ENCODE results near the gene EXOC4.

Gene EXOC4

DNA sequence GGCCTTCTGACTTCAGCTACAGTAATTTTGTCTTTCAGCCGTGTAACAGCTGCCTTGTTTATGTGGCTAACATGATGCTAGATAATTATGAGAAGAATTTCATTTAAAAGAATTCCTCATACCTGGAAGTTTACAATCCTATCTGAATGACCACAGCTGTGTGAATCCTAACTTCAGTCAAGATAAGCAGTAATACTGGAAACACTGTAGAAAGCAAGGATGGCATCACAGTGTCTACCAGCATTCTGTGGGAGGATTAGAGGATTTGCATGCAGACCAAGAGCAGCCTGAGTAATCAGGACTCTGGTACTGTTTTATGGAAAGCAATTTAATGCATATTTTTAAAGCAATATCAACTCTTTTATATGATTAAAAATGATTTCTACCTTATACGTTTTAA, 282.4 kb downstream of the EXOC4 start:
- DNase-seq = peak in 1 of 58 donors; percentile 4

DNA sequence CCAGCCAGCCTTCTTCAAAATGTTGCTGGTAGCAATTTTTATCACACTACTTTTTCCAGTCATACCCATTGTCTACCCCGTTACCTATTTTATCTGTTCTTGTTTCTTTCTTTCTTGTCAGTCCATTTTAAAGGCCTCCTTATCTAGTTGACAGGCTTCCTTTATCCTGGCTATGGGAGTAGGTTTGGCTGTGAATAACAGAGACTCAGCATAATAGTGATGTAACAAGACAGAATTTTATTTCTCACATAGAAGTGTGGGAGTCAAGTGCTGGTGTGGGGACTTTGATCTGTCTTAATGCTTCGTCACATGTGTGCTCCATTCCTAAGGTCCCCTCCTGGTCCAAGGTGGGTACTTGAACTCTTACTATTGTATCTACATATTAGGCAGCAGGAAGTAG, 283.6 kb downstream of the EXOC4 start:
- no peak for DNase-seq

DNA sequence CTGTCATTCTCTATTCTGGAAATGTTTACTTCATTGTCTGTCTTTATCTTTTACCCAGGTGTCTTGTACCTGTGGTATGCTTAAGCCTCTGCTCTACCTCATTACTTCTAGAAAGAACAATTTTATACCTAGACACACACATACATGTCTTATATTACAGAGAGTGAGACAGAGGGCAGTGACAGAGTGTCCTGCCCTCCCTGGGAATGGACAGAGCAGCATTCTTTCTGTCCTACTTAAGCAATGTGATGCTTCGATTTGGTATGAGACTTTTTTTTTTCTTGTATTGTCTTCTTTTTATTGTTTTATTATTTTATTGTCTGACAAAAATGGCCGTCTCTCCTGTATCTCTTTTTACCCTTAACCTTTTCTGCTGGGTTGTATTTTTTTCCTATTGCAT, 286.1 kb downstream of the EXOC4 start:
- no peak for DNase-seq

DNA sequence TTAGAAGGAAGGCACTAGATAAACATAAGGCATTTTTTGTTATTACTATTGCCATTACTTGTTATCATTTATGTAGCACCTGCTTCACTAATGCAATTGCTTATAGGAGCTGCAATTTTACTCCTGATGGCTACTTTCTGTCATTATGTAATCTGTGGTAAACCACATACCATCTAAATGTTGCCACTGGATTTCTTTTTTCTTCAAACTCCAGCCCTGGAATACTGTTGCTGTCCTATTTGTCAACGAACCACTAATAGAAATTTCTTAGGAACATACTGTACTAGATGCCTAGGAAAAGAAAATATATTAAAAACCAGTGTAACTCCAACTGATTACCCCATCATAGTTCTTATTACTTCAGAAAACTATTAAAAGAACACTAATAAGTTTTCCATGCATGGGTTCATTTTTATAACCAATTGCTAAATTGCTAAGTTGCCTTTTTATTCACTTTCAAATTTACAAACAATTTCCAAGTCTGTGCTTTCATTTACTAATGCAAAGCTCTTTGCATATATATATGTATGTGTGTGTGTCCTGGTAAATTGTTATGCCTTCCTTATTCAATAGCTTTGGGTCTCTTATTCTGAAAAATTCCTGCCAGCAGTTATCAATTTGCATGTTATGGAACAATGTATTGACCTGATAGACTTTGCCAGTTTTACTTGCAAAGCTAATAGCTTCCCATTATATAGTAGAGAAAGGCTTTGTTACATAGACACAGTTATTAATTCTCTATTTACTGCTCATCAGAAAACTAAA, 287.4 kb downstream of the EXOC4 start:
- DNase-seq = no peak

DNA sequence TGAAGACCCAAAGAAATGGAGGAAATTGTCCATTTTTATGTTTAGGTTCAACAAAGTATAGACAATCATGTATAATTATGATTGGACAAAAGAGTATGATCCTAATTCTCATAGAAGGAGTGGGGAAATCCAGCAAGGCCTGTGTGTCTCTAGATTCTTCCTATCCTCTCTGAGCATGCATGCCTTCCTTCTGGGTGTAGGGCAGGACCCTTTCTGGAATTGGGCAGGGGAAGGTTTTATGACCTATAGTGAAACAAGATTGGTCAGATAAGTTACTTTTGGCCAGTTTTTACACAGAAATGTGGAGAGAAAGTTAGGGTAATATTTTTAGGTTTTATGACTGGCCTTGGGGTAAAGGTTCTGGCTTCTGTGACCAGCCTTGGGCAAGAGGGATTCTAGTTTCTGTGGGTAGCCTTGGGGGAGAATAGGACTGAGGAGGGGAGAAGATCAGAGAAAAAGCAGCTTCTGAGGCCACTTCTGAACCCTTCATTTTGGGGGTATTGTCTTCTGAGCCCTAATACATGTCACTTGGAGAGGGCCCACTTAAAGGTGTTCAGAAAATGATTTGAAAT, 289.4 kb downstream of the EXOC4 start:
- DNase-seq = no peak

DNA sequence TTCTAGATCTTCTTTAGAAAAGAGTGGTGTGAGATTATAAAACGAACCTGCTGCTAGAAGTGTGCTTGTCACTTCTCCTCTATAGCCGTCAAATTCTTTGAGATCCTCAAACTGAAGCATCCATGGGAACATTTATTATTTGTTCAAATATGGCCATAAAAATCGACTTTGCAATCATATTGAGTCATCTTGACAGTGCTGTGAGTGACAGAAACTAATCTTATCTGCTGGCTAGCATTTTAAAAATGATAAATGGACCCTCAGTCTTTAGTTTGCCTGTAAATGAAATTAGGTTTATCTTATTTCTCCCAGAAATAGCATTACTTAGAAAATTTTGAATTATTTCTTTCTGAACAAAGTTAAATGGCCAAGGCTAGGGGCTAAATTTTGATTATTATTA, 290.8 kb downstream of the EXOC4 start:
- DNase-seq = no peak

DNA sequence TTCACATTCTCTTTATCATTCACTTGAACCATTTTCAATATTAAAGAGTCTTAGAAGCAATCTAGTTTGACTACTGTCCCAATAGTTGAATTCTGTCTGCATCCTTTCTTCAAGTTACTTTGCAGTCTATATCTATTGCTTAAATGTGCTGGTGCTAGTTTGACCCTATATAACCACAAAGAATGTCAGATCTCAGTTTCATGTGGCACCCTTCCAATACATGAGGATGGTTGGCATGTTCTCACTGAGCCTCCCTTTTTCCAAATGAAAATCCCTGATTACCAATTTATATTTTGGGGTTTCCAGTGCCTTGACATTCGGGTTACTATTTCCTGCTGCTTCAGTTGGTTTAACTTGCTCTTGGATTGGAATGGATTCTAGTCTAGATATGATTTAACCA, 292.7 kb downstream of the EXOC4 start:
- DNase-seq = no peak

DNA sequence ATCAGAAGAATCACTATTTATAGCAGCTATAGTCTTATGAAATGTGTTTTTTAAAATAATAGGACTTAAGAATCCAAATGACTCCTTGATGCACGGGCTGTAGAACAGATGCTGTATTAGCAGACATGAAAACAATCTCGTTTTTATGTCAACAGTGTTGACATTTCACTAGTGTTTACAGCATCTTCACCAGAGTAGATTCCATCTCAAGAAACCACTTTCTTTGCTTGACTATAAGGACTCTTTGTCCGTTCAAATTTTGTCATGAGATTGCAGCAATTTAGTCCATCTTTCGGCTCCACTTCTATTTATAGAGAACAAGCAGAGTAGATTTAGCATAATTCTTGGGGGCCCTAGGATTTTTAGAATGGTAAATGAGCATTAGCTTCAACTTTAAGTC, 295.1 kb downstream of the EXOC4 start:
- DNase-seq = no peak

DNA sequence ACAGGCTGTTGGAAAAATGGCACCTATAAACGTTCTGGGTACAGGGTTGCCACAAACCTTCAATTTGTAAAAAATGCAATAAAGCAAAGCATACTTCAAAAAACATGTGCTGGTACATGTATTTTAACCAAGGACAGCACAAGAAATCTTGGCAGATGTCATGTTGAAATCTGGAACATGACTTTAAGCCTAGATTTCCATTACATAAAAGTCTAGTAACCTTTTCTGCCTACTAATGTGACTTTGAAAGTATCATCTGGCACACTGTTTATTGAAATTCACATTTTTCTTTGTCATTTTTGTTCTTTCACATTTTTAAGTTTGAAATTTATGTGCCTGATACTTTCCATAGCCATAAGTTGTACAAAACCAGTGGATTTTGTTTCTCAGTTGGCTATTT, 296.8 kb downstream of the EXOC4 start:
- no peak for DNase-seq

DNA sequence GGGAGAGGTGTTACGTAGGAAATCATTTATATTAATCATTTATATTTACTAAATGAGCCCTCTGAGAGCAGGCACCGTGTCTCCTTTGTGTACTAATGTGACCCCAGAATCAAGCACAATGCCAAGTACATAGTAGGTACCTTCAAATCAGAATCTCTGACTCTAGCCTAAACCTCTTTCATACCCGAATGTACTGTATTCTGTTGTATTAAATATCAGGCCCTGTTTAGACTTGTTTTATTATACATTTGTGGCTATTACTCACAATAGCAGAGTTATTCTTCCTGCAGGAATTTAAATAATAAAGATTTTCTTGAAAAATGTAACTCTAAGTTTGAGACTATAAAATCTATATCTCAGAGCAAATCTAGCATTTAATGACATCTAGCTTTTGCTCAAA, 297.3 kb downstream of the EXOC4 start:
- DNase-seq = no peak

DNA sequence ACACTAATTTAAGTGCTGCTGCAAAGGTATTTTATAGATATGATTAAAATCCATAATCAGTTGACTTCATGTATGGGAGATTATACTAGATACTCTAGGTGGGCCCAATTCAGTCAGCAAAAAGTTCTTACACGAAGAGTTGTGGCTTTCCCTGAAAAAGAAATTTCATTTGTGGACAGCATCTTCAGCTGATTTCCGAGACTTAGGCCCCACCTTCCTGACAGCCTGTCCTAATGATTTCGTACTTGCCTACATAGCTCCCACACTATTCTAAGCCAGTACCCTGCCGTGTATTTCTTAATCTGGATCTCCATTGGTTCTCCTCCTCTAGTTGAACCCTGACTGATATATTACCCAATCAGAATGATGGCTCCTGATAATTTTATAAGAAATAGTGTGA, 297.9 kb downstream of the EXOC4 start:
- DNase-seq = no peak

DNA sequence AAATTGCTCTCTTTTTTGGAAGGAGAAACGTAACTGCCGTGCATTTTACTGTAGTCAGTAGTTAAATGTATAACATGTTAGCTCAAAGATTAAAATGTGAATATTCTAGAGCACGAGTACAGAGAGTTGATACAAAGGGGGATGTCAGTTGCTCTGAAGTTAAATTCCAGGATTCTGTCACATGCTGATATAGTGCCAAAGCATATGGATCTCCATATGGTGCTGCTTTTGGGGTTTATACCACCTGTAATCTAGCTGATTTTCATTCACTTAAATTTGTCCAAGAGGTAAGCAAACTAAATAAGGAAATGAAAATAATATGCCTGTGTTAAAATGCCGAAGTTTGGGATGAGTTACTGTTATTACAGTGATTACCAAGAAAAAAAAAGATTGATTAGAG, 298.6 kb downstream of the EXOC4 start:
- no peak for DNase-seq

DNA sequence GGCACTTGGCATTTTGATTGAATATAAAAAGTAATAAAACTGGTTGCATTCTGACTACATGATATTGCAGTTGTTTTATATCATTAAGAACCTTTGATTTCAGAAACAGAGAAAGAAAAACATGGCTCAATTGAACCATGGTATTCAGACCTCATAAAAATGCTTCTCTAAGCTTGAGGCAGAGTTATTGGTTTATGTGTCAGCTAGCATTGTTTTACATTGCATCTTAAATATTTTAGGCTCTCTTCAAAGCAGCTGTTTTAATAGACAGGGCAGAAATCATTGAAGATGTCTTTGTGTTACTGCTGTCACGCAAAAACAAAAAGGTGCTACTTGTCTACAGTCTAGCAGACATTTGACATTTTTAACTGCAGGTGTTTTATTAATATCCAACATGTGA, 299.2 kb downstream of the EXOC4 start:
- DNase-seq = no peak

DNA sequence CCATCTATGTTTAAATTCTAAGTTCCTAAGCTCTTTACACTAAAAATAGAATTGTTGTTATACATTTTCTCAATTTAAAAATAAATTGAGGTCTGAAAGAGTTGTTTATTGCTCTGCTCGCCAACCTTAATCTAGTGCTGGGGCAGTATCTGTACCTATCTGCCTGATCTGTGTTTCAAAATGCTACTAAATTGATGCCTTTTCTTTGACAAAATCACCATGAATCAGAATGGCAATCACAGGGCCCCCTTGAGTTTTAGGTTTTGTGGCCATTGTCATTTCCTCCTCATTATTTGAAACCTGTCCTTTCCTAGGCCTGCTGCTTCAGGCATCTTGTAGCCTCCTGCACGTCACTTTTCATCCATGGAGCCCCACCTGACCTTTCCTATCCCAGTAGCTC, 301.5 kb downstream of the EXOC4 start:
- DNase-seq = no peak

DNA sequence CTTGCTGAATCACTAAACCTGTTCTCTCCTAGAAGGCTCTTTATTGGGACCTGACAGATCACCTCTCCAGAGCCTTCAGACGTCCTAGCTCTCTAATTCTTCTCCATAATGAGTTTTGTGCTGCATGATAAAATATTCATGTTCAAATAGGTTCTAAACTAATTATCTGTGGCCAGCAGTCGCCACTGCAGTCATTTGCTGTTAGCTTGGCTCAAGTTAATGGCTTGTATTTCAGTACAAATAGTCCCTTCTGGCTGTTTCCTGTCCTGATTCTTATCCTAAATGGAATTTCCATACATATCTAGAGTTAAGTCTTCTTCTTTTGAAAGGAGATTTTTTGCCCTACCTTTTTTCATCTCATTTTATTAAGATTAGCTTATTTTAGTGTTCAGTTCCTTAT, 303.2 kb downstream of the EXOC4 start:
- DNase-seq = no peak

DNA sequence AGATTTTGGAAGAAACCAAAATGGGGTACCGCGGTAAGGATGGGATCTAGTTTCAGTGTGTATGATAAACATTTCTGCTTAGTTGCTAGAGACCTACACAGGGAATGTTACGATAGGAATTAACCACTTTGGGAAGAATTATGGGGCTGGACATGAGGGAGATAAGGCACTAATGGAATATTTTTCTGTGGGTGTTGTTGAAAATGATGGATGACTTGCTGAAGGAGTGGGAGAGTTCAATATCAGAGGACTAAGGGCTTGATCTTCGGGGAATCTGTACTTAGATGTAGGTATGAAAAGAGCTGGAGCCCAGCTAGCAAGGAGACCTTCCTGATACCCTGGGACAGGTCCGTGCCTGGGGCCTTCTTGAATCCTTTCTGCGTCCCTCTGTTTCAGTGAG, 303.7 kb downstream of the EXOC4 start:
- no peak for DNase-seq

DNA sequence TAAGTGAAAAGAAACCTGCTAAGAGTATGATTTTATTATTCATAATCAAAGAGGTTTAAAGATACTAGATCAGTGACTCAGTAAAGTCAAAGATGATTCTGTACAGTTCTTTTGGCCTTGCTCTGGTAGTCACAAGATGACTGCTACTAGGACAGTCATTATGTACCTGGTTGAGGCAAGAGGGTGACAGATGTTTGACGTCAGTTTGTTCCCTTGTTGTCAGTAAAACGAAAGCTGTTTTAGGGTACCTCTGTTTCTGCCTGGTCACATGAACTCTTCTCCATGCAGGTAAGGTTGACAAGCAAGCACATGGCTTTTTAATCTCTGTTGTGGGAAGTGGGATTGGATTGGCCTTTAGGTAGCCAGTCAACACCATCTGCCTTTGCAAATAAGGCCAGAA, 308.0 kb downstream of the EXOC4 start:
- no peak for DNase-seq

DNA sequence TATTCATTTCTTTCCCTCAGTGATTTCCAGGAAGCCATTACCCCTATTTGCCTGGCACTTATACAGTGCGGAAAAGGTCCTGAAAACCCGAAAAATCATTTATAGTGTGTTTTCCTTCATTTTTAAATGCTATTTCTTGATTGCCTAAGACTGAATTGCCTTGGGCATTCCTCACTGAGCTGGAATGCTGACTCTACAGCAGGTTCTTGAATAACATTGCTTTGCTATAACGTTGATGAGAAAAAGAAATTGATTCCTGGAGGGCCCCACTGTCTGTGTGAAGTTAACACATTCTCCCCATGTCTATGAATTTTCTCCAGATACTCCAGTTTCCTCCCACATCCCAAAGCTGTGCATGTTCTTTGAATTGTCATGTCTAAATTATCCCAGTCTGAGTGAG, 308.5 kb downstream of the EXOC4 start:
- peak in 1 of 58 donors; percentile 5 for DNase-seq

DNA sequence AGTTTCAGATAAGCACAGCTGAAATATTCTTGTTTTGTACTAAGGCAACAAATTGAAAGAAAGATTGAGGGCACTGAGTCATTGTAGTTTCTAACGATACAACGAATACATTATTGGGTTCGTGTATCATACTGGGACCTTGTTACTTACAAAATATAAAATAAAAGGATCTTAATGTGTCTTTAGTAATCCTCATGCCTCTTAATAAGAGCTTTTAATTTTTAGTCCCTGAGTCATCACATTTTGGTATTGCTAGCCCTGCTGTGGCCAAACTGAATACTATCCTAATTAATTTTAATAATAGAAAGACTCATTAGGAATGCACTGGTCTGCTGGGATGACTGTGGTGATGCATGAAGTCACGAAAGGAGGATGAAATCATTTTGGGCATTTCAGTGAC, 309.7 kb downstream of the EXOC4 start:
- DNase-seq = no peak

DNA sequence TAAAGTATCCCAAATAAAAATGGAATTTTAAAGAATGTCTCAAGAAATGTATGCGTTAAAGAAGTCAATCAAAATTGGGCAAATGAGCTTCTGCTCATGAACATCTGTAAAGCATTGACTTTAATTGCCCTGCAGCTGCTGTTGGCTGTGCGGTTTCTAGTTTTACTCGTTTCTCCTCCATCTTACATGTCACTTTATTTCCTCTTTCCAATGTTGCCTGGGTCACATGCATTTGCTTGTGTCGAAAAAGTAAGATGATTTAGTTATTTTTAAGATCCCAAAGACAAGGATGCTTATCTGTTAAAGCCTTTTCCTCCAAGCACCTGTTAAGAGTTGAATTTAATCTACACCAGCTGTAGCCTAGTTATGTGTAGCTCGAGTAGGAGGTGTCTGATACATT, 310.4 kb downstream of the EXOC4 start:
- DNase-seq = no peak

DNA sequence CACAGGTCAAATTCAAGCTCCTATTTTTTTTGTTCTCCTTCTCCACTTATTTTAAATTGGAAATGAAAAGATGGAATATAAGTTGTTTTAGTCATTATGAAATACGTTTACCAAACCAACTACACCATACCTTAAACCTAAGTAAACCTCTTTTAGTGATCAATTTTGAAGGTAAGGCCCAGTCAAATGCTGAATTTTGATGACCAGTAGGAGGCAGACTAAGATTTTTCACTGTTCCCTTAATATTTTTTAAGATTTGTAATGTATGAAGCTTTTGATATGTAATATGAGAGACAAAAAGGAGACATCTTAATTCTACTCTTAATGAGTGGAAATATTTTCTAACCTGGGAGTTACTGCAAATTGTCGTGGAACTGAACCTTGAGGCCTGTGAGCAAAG, 311.6 kb downstream of the EXOC4 start:
- DNase-seq = no peak

DNA sequence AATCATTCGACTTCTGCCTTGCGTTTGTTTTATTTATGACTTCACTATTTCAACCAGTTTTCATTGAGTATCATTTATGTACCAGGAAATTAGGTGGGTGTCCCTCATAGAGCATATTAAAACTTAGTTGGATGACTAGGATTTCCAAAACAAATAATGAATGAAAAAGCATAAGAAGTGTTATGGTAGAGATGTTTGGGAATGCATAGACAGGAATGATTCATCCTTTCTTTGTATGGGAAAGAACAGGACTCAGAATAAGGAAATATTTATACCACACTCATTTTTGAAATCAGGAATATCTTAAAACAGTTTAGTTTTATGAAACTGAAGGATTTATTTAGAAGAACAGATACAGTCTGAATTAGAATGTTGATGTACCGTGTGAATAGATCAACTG, 315.7 kb downstream of the EXOC4 start:
- DNase-seq = no peak

DNA sequence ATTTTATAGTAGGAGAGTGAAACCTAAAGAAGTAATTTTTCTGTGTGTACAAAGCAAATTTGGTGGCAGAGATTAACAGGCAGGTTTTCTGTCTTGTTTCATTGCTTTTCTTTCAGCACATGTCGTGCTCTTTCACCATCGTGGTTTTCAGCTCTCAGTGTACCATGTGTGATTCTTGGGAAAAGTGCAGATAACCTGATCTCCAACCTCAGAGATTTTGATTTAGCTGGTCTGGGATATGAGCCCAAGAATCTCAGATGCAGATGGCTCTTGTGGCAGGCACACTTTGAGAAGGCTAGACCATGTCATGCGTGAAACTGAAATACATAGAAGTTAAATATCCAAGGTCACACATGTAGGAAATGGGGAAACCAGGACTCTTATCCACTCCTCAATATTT, 317.4 kb downstream of the EXOC4 start:
- no peak for DNase-seq

DNA sequence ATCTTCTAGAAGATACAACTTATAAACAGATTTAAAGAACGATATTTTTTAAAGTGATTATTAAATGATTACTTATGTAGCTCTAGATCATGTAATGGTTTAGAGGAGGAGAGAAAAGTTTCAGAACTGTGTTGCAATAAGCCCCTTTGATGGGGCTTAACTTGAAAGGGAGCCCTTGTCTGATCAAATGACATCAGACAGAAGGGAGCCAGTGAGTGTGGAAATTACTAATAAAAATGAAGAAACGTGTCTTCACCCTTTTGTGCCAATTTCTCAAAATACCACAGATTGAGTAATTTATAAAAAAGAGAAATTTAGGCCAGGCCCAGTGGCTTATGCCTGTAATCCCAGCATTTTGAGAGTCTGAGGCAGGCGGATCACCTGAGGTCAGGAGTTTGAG, 318.2 kb downstream of the EXOC4 start:
- no peak for DNase-seq
